ENCODE results near the gene TSKU.
A peak's percentile ranks its signal among the peaks of the same experiment; 100 is the strongest.

The TSKU gene, protein sequence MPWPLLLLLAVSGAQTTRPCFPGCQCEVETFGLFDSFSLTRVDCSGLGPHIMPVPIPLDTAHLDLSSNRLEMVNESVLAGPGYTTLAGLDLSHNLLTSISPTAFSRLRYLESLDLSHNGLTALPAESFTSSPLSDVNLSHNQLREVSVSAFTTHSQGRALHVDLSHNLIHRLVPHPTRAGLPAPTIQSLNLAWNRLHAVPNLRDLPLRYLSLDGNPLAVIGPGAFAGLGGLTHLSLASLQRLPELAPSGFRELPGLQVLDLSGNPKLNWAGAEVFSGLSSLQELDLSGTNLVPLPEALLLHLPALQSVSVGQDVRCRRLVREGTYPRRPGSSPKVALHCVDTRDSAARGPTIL

DNA sequence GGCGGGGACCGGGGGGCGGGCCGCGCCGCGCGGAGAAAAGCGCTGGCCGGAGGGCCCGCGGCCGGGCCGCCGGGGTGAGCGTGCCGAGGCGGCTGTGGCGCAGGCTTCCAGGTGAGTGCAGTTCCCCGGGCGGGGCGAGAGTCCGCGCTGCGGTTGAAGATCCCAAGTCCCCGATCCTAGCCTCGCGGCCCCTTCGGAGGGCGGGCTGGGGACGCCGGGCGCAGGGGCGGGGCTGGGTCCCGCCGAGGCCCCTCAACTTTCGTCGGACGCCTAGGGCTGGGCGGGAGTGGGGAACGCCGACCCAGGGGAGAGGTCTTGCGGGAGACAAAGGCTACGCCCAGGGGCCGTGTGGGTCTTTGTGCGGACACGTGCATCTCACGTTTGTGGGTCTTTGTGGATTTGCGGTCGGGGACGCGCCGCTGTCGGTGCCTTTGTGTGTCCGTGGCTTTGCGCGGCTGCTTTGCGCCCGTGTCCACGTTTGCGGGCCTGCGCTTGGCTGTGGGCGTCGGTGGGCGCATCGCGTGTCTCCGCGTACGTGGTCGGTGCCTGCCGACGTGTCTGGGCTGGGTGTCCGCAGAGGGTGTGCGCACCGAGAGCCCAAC is at the start of gene TSKU:
Gene TSKU (plus strand): TSS at position 63 of the 602 bp plus-strand sequence. CDS start 12,261 bp downstream, outside the sequence.
- DNase-seq: peak; percentile 37

GRCh38 chr11:76733906-76734305 is 49.2 kb upstream of the TSKU start:
- DNase-seq: peak; percentile 54

DNA sequence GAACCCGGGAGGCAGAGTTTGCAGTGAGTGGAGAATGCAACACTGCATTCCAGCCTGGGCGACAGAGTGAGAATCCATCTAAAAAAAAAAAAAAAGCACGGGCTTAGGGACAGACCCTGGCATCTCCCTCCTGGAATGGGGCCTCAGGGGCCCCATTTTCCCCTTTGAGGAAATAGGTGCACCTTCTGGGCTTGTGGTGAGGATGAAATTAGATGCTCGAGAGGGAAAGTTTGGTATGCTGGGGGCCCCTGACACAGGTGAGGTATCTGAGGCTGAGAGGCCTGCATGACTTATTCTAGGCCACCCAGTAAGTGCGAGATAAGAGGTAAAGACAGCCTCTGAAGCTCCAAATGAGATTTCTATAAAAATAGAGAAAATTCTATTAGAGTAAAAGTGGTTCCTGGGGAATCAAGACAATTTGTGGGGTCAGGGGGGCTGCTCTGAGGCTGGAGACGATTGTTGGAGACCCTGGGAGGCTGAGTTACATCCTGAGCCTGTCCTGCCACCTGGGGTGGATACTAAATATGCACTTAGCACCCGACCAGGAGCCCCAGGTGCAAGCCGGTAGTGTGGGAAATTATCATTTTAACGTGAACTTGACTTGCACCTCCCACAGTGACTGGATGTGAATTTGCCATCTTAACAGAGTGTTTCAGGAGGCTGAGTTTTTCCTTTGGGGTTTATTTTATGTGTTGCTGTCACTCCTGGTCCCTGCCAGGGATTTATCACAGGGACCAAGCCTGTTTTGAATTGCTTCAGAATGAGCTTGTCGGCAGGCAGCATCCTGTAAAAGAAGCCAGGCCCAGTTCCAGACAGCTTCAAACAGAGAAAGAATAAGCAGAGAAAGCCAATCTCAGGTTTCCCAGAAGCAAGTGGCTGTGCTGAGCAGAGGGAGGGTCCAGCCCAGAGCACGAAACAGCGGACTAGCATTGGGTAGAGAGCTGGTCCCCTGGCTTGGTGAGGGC is 48.4 kb upstream of the TSKU start:
- DNase-seq: no peak

- DNase-seq: no peak
These were observed 47.3 kb upstream of the TSKU start for GRCh38 chr11:76735841-76736240.

- DNase-seq: no peak
These were observed 46.9 kb upstream of the TSKU start for GRCh38 chr11:76736266-76736665.

DNA sequence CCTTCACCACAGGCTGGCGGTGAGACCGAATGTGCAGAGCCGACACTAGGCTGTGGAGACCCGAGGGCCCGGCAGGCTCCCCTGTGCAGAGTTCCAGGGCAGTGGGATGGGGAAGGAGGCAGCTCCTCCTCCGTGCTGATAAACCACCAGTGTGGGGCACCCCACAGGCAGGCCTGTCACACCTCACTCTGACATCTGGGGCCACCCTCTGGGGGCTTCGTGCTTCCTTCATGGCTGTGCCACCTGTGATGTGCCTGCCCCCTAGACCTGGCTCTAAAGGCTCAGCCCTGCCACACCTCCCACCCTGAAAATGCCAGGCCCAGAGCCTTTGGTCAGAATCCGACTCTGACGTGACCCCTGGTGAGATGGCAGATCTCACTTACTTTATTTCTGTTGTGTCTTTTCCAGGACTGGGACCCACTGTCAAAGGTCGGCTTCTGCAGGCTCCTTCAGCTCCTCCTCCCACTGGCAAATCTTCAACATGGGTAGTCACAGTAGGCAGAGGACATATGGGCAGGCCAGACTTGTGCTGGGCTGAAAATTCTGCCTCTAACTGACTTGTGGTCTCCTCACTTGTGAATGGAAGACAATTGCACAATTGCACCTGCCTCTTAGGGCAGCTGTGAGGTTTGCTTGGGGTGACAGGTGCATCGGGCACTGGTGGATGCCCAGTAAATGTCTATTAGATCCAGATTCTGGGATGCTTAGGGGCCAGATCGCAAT is 46.2 kb upstream of the TSKU start:
- no peak for DNase-seq

- DNase-seq: no peak
These were observed 44.4 kb upstream of the TSKU start for GRCh38 chr11:76738618-76739240.

DNA sequence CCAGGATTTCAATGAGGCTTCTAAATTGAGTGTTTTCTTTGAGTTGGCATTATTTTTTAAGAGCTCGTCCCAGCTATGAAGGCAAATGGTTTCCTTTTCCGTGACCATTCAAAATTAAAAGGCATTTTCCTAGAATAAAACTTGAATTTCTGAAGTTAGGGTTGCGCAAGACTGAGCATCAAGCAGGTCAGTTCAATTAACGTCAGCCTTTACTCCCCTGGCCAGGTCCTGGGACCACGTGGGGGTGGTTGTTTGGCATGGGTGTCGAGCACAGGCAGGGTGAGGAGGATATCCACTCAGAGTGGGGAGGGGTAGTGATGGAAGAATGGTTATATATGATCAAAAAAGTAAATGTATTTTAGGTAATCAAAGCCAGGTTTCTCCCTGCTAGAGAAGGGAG is 43.4 kb upstream of the TSKU start:
- no peak for DNase-seq

DNA sequence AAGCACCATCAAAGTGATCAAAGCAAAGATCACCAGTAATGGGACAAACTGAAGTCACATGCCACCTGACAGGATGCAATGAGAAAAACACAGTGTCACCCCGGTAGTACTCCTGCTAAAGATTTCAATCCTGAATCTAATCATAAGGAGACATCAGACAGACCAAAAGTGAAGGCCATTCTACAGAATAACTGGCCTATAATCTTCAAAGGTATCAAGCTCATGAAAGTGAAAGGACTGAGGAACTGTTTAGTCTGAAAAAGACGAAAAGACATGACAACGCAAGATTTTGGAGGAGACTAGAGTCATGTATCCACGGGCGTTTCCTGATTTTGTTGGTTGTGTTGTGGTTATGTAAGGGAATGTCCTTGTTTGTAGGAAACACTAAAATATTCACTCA is 42.4 kb upstream of the TSKU start:
- DNase-seq: no peak

DNA sequence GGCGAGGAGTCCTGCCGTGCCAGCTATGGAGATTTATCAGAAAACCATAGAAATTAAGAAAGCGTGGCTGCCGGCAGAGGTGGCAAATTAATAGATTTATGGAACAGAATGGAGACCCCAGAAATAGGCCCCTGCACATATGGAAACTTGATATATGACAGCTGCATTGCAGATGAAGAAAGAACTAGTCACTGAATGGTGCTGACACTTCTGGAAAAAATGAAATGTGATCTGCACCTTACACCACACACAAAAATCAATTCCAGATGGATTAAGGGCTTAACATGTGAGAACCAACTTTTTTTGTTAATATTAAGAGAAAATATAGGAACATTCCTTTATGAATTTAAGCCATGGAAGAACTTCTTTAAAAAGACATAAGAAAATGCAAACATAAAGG is 40.3 kb upstream of the TSKU start:
- peak; percentile 75 for DNase-seq

- DNase-seq: peak; percentile 47
These were observed 38.7 kb upstream of the TSKU start for GRCh38 chr11:76744186-76745043.

GRCh38 chr11:76745044-76745376 is 38.1 kb upstream of the TSKU start:
- DNase-seq: no peak

- DNase-seq: no peak
These were observed 37.5 kb upstream of the TSKU start for GRCh38 chr11:76745561-76746207.

GRCh38 chr11:76747153-76747914 is 35.8 kb upstream of the TSKU start:
- no peak for DNase-seq

- DNase-seq: no peak
These were observed 35.0 kb upstream of the TSKU start for GRCh38 chr11:76747915-76748860.

DNA sequence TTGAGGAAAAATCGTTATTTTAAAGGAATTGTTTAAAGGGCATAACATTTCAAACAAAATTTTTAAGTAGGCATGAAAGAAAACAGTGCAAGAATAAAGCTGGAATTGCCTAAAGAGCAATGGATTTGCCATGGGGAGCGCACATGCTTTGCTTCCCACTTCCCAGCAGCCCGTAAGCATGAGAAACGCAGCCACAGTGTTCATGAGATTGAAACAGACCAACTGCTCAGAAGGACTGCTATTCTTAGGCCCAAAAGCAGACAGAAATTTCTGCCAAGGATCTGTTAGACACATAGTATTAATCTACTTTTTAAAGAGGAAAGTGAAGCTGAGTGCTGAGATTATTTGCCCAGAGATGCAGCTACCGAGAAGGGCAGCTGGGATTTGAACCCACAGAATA is 34.2 kb upstream of the TSKU start:
- no peak for DNase-seq

DNA sequence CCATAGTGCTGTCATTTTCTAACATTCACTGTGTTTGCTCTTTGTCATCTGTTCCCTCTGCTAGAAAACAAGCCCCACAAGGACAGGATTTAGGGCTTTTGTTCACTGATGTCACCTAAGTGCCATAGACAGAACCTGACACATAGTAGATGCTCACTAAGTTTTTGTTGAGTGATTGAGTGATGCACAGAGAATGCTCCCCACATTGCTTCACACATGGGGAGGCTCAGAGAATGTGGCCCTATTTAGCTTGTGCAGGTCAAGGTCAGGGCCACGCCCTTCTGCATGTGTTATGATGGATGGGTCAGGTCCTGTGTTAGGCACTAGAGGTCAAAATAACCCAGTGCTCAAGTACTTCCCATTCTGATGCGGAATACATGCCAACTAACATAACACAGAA is 33.1 kb upstream of the TSKU start:
- DNase-seq: no peak

- no peak for DNase-seq
These were observed 32.4 kb upstream of the TSKU start for GRCh38 chr11:76750746-76751145.

Data from NCI-H2171 treated with DMSO at 0.1 percent for 48 hours (cell line).